HCT116 (cell line): ENCODE results near the gene STK32C. TPM values are rescaled to one million over a fixed set of nuclear protein-coding genes. Genes with fewer than 3 reads are reported as not detected.
"Not testable (repeated sequence)": the region's sequence is repeated elsewhere in the genome, so short reads cannot be mapped to it uniquely, and the experiment has no call there.

Experiments used
- ATAC-seq: fragments of 200-7000 bp; cut with Tn5 transposase; 2 replicates; pipeline ENCODE4 v1.9.1; 2020; ENCODE audit warnings: mild to moderate bottlenecking, moderate library complexity
- BruUV-seq: library from RNA; stranded (reverse); fragments of 400-500 nt; replicated peaks from 2 replicates; lab custom pipeline; 2021; lab: Mats Ljungman, UMichigan
- CTCF ChIA-PET: fragments of 300-600 bp; sonication (Branson Sonifier 250); formaldehyde crosslinking; loops from one replicate; lab custom pipeline; 2021; ENCODE audit warnings: antibody characterized with exemption; lab: Charles Lee
- POLR2A ChIA-PET: fragments of 300-600, 350-600 bp; sonication (Branson Sonifier 250); formaldehyde crosslinking; loops from one replicate; lab custom pipeline; 2021; ENCODE audit warnings: antibody characterized with exemption; lab: Charles Lee
- RAD21 ChIA-PET, 2 experiments: fragments of 300-600 bp; sonication (Branson Sonifier 250); formaldehyde crosslinking; loops; one replicate each; lab custom pipeline; 2023; ENCODE audit warnings: low total read pairs in 2 of 2; ENCODE audit not compliant: uncharacterized antibody in 2 of 2, unreplicated experiment in 2 of 2, low non-redundant PET in 1 of 2; lab: Charles Lee
- DNase-seq: peaks from one replicate; pipeline ENCODE4 v3.0.0-alpha.2; 2010; ENCODE audit warnings: low read depth, low spot score
- H2AFZ ChIP-seq: fragments of 200-600 bp; shearing (Covaris generic), sonication (generic); 2 replicates; pipeline ENCODE4 v1.6.1; 2017; ENCODE audit warnings: low read depth, mixed run types, mixed read lengths, antibody characterized with exemption, low read length; ENCODE audit not compliant: poor library complexity, severe bottlenecking
- H3K27ac ChIP-seq: 2 replicates; pipeline ENCODE4 v1.5.1; 2012; ENCODE audit warnings: low read depth, low read length
- H3K27me3 ChIP-seq: fragments of 200-600 bp; sonication (generic); 2 replicates; pipeline ENCODE4 v1.6.1; 2016; ENCODE audit warnings: mixed run types, low read length, mixed read lengths; ENCODE audit not compliant: insufficient read depth
- H3K36me3 ChIP-seq, 2 experiments: fragments of 200-500 bp in 1 of 2; fragments of 200-600 bp in 1 of 2; sonication (Bioruptor generic) in 1 of 2; sonication (generic) in 1 of 2; 2 replicates each; pipeline versions ENCODE4 v1.5.1 to v1.6.1; 2014 to 2016; ENCODE audit warnings: low read length in 2 of 2, inconsistent platforms in 1 of 2, mixed read lengths in 1 of 2, mixed run types in 1 of 2; ENCODE audit not compliant: insufficient read depth in 2 of 2, control insufficient read depth in 1 of 2
- H3K4me1 ChIP-seq, 2 experiments: fragments of 200-600 bp in 1 of 2; sonication (generic) in 1 of 2; 2 replicates each; pipeline versions ENCODE4 v1.5.1 to v1.6.1; 2012 to 2017; ENCODE audit warnings: low read length in 2 of 2, inconsistent platforms in 1 of 2, mild to moderate bottlenecking in 1 of 2, mixed read lengths in 1 of 2, mixed run types in 1 of 2, moderate library complexity in 1 of 2; ENCODE audit not compliant: insufficient read depth in 2 of 2, control insufficient read depth in 1 of 2
- H3K4me2 ChIP-seq: fragments of 200-600 bp; sonication (generic); 2 replicates; pipeline ENCODE4 v1.6.1; 2017; ENCODE audit warnings: mixed run types, low read length, mixed read lengths
- H3K4me3 ChIP-seq, 2 experiments: fragments of 200-600 bp in 1 of 2; sonication (generic) in 1 of 2; replicated peaks in 1 of 2; 2 replicates each; pipeline ENCODE4 v1.5.1; 2011 to 2016; ENCODE audit warnings: low read length in 2 of 2, control low read depth in 1 of 2, low read depth in 1 of 2, mild to moderate bottlenecking in 1 of 2, mixed read lengths in 1 of 2, mixed run types in 1 of 2
- H3K79me2 ChIP-seq: fragments of 200-600 bp; sonication (generic); 2 replicates; pipeline ENCODE4 v1.6.1; 2017; ENCODE audit warnings: mild to moderate bottlenecking, mixed run types, low read length, moderate library complexity, mixed read lengths; ENCODE audit not compliant: insufficient read depth
- H3K9ac ChIP-seq: fragments of 200-600 bp; sonication (generic); 2 replicates; pipeline ENCODE4 v1.6.1; 2016; ENCODE audit warnings: low read length, mixed read lengths
- H3K9me2 ChIP-seq: fragments of 200-600 bp; sonication (generic), shearing (Covaris generic); 2 replicates; pipeline ENCODE4 v1.6.1; 2017; ENCODE audit warnings: mixed run types, mild to moderate bottlenecking, moderate library complexity; ENCODE audit not compliant: insufficient read depth
- H3K9me3 ChIP-seq, 2 experiments: fragments of 200-500 bp in 1 of 2; fragments of 200-600 bp in 1 of 2; sonication (Bioruptor generic) in 1 of 2; sonication (generic) in 1 of 2; 2 replicates each; pipeline ENCODE4 v1.6.1; 2014 to 2017; ENCODE audit warnings: low read length in 2 of 2, mixed read lengths in 2 of 2, inconsistent platforms in 1 of 2, low read depth in 1 of 2, mild to moderate bottlenecking in 1 of 2, mixed run types in 1 of 2, moderate library complexity in 1 of 2; ENCODE audit not compliant: control insufficient read depth in 1 of 2, insufficient read depth in 1 of 2
- H4K20me1 ChIP-seq: fragments of 200-600 bp; sonication (generic), shearing (Covaris generic); 2 replicates; pipeline ENCODE4 v1.6.1; 2017; ENCODE audit warnings: mixed run types, mild to moderate bottlenecking, moderate library complexity; ENCODE audit not compliant: insufficient read depth
- ELF1 ChIP-seq: IDR thresholded peaks from 2 replicates; pipeline ENCODE4 v1.6.1; 2012; ENCODE audit warnings: low read depth, borderline replicate concordance
- EZH2 ChIP-seq: fragments of 200-600 bp; sonication (generic); IDR thresholded peaks from 2 replicates; pipeline ENCODE4 v1.6.1; 2017; ENCODE audit warnings: antibody characterized with exemption, mixed run types
- EZH2phosphoT487 ChIP-seq: fragments of 200-600 bp; IDR thresholded peaks from 2 replicates; pipeline ENCODE4 v1.6.1; 2018; ENCODE audit warnings: antibody characterized with exemption, borderline replicate concordance
- FOSL1 ChIP-seq: IDR thresholded peaks from 2 replicates; pipeline ENCODE4 v1.6.1; 2012; ENCODE audit warnings: low read depth
- JUND ChIP-seq: IDR thresholded peaks from 2 replicates; pipeline ENCODE4 v1.6.1; 2012
- MAX ChIP-seq: IDR thresholded peaks from 2 replicates; pipeline ENCODE4 v1.6.1; 2012
- SP1 ChIP-seq: IDR thresholded peaks from 2 replicates; pipeline ENCODE4 v1.6.1; 2012; ENCODE audit warnings: low read depth
- YY1 ChIP-seq: IDR thresholded peaks from 2 replicates; pipeline ENCODE4 v1.6.1; 2011; ENCODE audit warnings: low read length, low read depth, moderate library complexity, mild to moderate bottlenecking; ENCODE audit not compliant: insufficient replicate concordance; ENCODE audit errors: extremely low read depth
- ZFX ChIP-seq: fragments of 450-650 bp; IDR thresholded peaks from 2 replicates; pipeline ENCODE4 v1.6.1; 2017
- intact Hi-C: fragments of 100-400 bp; cut with micrococcal nuclease; formaldehyde crosslinking; loops from 2 replicates; pipeline ENCODE4 v1.10.0; 2022
- total RNA-seq: library from RNA; stranded (reverse); gene quantifications from one replicate; pipeline ENCODE4 v1.2.1, GENCODE V29; 2021; ENCODE audit not compliant: unreplicated experiment
- TF ChIP-seq, protein P1 (sequence below): IDR thresholded peaks from 2 replicates; pipeline ENCODE4 v1.6.1; 2012; ENCODE audit warnings: low read depth

STK32C gene
- total RNA-seq, 1 experiment from 2014 or later = 29.7 TPM

- H3K36me3 ChIP-seq = no peaks in the 10 kb centered on the region
- intact Hi-C loops = no loop called here
- H2AFZ ChIP-seq = no peak overlapping the region
- no peaks in the 10 kb centered on the region; the same call in 1 of the 2 replicates for H3K79me2 ChIP-seq
- no peak for DNase-seq
- ChIA-PET RAD21 (no interaction called here), POLR2A (no interaction called here), CTCF (no interaction called here)
- no TSS peak for BruUV-seq
- H3K27ac ChIP-seq = no peak overlapping the region
- no peaks in the 10 kb centered on the region for H3K27me3 ChIP-seq
- H3K9me2 ChIP-seq = no peaks in the 10 kb centered on the region
- H3K9me3 ChIP-seq = no peaks in the 10 kb centered on the region
- no peak overlapping the region for H3K9ac ChIP-seq
- no peaks in the 10 kb centered on the region for H3K4me1 ChIP-seq
- TF ChIP-seq ZFX = no peak
- no peak for TF ChIP-seq MAX
- TF ChIP-seq ELF1 = no peak
- TF ChIP-seq EZH2phosphoT487 = no peak
- no peak for TF ChIP-seq YY1
- TF ChIP-seq JUND = no peak
- TF ChIP-seq, protein P1, sequence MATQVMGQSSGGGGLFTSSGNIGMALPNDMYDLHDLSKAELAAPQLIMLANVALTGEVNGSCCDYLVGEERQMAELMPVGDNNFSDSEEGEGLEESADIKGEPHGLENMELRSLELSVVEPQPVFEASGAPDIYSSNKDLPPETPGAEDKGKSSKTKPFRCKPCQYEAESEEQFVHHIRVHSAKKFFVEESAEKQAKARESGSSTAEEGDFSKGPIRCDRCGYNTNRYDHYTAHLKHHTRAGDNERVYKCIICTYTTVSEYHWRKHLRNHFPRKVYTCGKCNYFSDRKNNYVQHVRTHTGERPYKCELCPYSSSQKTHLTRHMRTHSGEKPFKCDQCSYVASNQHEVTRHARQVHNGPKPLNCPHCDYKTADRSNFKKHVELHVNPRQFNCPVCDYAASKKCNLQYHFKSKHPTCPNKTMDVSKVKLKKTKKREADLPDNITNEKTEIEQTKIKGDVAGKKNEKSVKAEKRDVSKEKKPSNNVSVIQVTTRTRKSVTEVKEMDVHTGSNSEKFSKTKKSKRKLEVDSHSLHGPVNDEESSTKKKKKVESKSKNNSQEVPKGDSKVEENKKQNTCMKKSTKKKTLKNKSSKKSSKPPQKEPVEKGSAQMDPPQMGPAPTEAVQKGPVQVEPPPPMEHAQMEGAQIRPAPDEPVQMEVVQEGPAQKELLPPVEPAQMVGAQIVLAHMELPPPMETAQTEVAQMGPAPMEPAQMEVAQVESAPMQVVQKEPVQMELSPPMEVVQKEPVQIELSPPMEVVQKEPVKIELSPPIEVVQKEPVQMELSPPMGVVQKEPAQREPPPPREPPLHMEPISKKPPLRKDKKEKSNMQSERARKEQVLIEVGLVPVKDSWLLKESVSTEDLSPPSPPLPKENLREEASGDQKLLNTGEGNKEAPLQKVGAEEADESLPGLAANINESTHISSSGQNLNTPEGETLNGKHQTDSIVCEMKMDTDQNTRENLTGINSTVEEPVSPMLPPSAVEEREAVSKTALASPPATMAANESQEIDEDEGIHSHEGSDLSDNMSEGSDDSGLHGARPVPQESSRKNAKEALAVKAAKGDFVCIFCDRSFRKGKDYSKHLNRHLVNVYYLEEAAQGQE = no peak
- TF ChIP-seq SP1 = no peak
- no peak for TF ChIP-seq FOSL1
- TF ChIP-seq EZH2 = no peak
- no peak for ATAC-seq
- no peak overlapping the region for H3K4me3 ChIP-seq
- H4K20me1 ChIP-seq = no peaks in the 10 kb centered on the region
- no peak overlapping the region for H3K4me2 ChIP-seq
These were observed 10.9 kb downstream of the STK32C start for GRCh38 chr10:132296666-132297443.

DNA sequence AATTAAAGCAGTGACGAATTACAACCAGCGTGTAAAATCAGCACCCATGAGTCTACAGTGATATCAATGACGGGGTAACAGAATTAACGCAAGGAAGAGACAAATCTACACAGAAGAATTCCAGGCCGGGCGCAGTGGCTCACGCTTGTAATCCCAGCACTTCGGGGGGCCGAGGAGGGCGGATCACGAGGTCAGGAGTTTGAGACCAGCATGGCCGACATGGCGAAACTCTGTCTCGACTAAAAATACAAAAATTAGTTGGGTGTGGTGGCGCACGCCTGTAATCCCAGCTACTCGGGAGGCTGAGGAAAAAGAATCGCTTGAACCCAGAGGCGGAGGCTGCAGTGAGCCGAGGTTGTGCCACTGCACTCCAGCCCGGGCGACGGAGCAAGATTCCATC, 12.3 kb downstream of the STK32C start:
- H3K36me3 ChIP-seq, H2AFZ ChIP-seq, DNase-seq, H3K4me2 ChIP-seq, H3K9ac ChIP-seq, H4K20me1 ChIP-seq, H3K9me2 ChIP-seq, H3K27me3 ChIP-seq, intact Hi-C loops, H3K4me3 ChIP-seq, H3K79me2 ChIP-seq, POLR2A ChIA-PET, RAD21 ChIA-PET, CTCF ChIA-PET, H3K27ac ChIP-seq, H3K4me1 ChIP-seq, BruUV-seq, H3K9me3 ChIP-seq, ATAC-seq: not testable (repeated sequence)
